Activated CD4-positive, alpha-beta memory T cell treated with anti-CD3 and anti-CD28 coated beads for 36 hours (primary cell): Measurements from ENCODE around the gene AGBL2. TPM values are rescaled to one million over a fixed set of nuclear protein-coding genes. Genes with fewer than 3 reads are reported as not detected.

Experiments
- CTCF ChIA-PET: fragments of 350-600 bp; sonication (Branson Sonifier 250); formaldehyde crosslinking; loops from one replicate; lab custom pipeline; 2021; ENCODE audit warnings: antibody characterized with exemption, inconsistent platforms; lab: Charles Lee
- POLR2A ChIA-PET: fragments of 350-600 bp; sonication (Branson Sonifier 250); formaldehyde crosslinking; loops from one replicate; lab custom pipeline; 2021; ENCODE audit warnings: antibody characterized with exemption; lab: Charles Lee
- DNase-seq: peaks from one replicate; pipeline ENCODE4 v3.0.0-alpha.2; 2020
- H3K27ac Mint-ChIP-seq: one replicate; pipeline ENCODE4 v1.8.0; 2021; ENCODE audit warnings: mixed read lengths
- H3K27me3 Mint-ChIP-seq: one replicate; pipeline ENCODE4 v1.8.0; 2021; ENCODE audit warnings: mixed read lengths
- H3K36me3 Mint-ChIP-seq: one replicate; pipeline ENCODE4 v1.8.0; 2021; ENCODE audit warnings: mixed read lengths
- H3K4me1 Mint-ChIP-seq: one replicate; pipeline ENCODE4 v1.8.0; 2021; ENCODE audit warnings: low read depth, mixed read lengths
- H3K4me3 Mint-ChIP-seq: one replicate; pipeline ENCODE4 v1.8.0; 2021; ENCODE audit warnings: mild to moderate bottlenecking, mixed read lengths
- H3K9me3 Mint-ChIP-seq: one replicate; pipeline ENCODE4 v1.8.0; 2021; ENCODE audit warnings: mixed read lengths
- intact Hi-C: fragments of 100-400 bp; cut with micrococcal nuclease; formaldehyde crosslinking; loops from one replicate; pipeline ENCODE4 v1.15.1; 2023
- total RNA-seq, 2 experiments: library from RNA; stranded (reverse); gene quantifications; one replicate each; pipeline ENCODE4 v1.2.3, GENCODE V29; 2021

AGBL2 gene
- total RNA-seq, 2 experiments from 2014 or later, result 4.2 to 5.0 TPM

- no peak for DNase-seq
- no peak overlapping the region for H3K27ac Mint-ChIP-seq
- ChIA-PET POLR2A (interaction anchor here (0.6 kb wide), 1 partner anchor 258 kb away, joined by 3 read pairs; no protein-coding TSS in a partner anchor), CTCF (interaction anchor here (0.5 to 1.2 kb wide), 2 partner anchors 114 to 306 kb away, joined by 3 to 5 read pairs; no protein-coding TSS in a partner anchor)
- no peaks in the 10 kb centered on the region for H3K27me3 Mint-ChIP-seq
- no peaks in the 10 kb centered on the region for H3K4me1 Mint-ChIP-seq
- peaks cover 23% of the 10 kb centered on the region for H3K36me3 Mint-ChIP-seq
- H3K4me3 Mint-ChIP-seq, result no peak overlapping the region
- intact Hi-C loops, result no loop called here
- H3K9me3 Mint-ChIP-seq, result no peaks in the 10 kb centered on the region
Observed at GRCh38 chr11:47620836-47621378, 94.3 kb downstream of the AGBL2 start.

GRCh38 chr11:47617417-47617809 lies 97.8 kb downstream of the AGBL2 start:
- CTCF ChIA-PET, result no interaction called here

GRCh38 chr11:47616726-47617416 lies 98.3 kb downstream of the AGBL2 start:
- ChIA-PET POLR2A (no interaction called here), CTCF (no interaction called here)
- intact Hi-C loops, result no loop called here
- Mint-ChIP-seq H3K9me3 (no peaks in the 10 kb centered on the region), H3K27ac (no peak overlapping the region), H3K4me3 (no peak overlapping the region), H3K36me3 (peaks cover 12% of the 10 kb centered on the region), H3K4me1 (no peaks in the 10 kb centered on the region), H3K27me3 (no peaks in the 10 kb centered on the region)
- peak; percentile 39 for DNase-seq

More at GRCh38 chr11:47617417-47617809, 97.8 kb downstream of the AGBL2 start:
- H3K9me3 Mint-ChIP-seq, result no peaks in the 10 kb centered on the region
- intact Hi-C loops, result no loop called here
- no peaks in the 10 kb centered on the region for H3K4me1 Mint-ChIP-seq
- peaks cover 12% of the 10 kb centered on the region for H3K36me3 Mint-ChIP-seq
- no peak overlapping the region for H3K27ac Mint-ChIP-seq
- H3K27me3 Mint-ChIP-seq, result no peaks in the 10 kb centered on the region
- POLR2A ChIA-PET, result no interaction called here
- DNase-seq, result no peak
- H3K4me3 Mint-ChIP-seq, result no peak overlapping the region

GRCh38 chr11:47615249-47615648 lies 99.9 kb downstream of the AGBL2 start:
- POLR2A ChIA-PET, result no interaction called here
- Mint-ChIP-seq H3K36me3 (peaks cover 8% of the 10 kb centered on the region), H3K4me3 (no peak overlapping the region), H3K27ac (no peak overlapping the region), H3K27me3 (no peaks in the 10 kb centered on the region), H3K9me3 (no peaks in the 10 kb centered on the region), H3K4me1 (no peaks in the 10 kb centered on the region)
- intact Hi-C loops, result no loop called here
- CTCF ChIA-PET, result no interaction called here
- DNase-seq, result no peak

- intact Hi-C loops, result no loop called here
- Mint-ChIP-seq H3K9me3 (no peaks in the 10 kb centered on the region), H3K4me1 (no peaks in the 10 kb centered on the region), H3K27ac (no peak overlapping the region), H3K36me3 (peaks cover 2% of the 10 kb centered on the region), H3K4me3 (no peak overlapping the region), H3K27me3 (no peaks in the 10 kb centered on the region)
- DNase-seq, result no peak
- ChIA-PET CTCF (no interaction called here), POLR2A (interaction anchor here (0.7 kb wide), 1 partner anchor 239 kb away, joined by 3 read pairs; no protein-coding TSS in a partner anchor)
Observed at GRCh38 chr11:47611348-47611794, 103.8 kb downstream of the AGBL2 start.

DNA sequence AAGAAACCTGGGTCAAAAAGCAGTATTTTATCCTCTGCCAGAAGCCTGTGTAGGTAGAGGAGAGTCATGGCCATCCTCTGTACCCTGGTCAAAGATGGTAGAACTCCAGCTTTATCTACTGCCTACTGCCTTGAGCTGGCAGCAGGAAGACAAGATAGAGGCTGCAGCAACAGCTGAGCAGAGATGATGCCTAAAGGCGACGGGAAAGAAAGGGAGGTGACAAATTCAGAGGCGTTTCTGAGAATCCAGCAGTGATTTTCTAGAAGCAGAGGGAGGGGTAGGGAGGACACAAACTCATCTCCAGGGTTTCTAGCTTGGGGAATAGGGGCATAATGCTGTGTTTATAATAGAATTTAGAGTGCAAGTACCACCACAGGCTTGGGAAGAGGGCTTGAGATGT lies 105.5 kb downstream of the AGBL2 start:
- ChIA-PET POLR2A (no interaction called here), CTCF (no interaction called here)
- Mint-ChIP-seq H3K36me3 (peaks cover 2% of the 10 kb centered on the region), H3K27ac (no peak overlapping the region), H3K4me1 (no peaks in the 10 kb centered on the region), H3K4me3 (no peak overlapping the region), H3K27me3 (no peaks in the 10 kb centered on the region), H3K9me3 (no peaks in the 10 kb centered on the region)
- intact Hi-C loops, result no loop called here
- no peak for DNase-seq

Other genes starting within 250 kb of the AGBL2 start
- gene CELF1, start 162.2 kb downstream of the AGBL2 start, total RNA-seq, result 100 to 1,000 TPM; 103 to 115 TPM
- 10 to 100 TPM; 45.7 to 47.9 TPM for gene PTPMT1, start 149.8 kb downstream of the AGBL2 start, total RNA-seq
- 10 to 100 TPM; 18.7 to 18.8 TPM for gene KBTBD4, start 136.4 kb downstream of the AGBL2 start, total RNA-seq
- gene NDUFS3, start 136.3 kb downstream of the AGBL2 start, total RNA-seq, result 10 to 100 TPM; 94.0 to 94.4 TPM
- not detected for gene FAM180B, start 128.7 kb downstream of the AGBL2 start, total RNA-seq
- not detected for gene C1QTNF4, start 121.0 kb downstream of the AGBL2 start, total RNA-seq
- 100 to 1,000 TPM; 110 to 117 TPM for gene MTCH2, start 72.8 kb downstream of the AGBL2 start, total RNA-seq
- gene FNBP4, start 52.0 kb upstream of the AGBL2 start, total RNA-seq, result 100 to 1,000 TPM in 1 of 2 experiments, 10 to 100 TPM in 1; 93.5 to 114 TPM
- gene NUP160, start 133.0 kb upstream of the AGBL2 start, total RNA-seq, result 10 to 100 TPM; 68.0 to 69.5 TPM